NCI-H82 treated with DMSO at 0.1 percent for 48 hours (cell line): Measurements from ENCODE around the gene FCHO2.

Experiments
- DNase-seq: peaks from one replicate; lab custom pipeline; 2025; ENCODE audit not compliant: unreplicated experiment; lab: John Stamatoyannopoulos, UW

Gene FCHO2

GRCh38 chr5:73030531-73030930 is 74.7 kb downstream of the FCHO2 start:
- no peak for DNase-seq

GRCh38 chr5:73030995-73031394 is 75.2 kb downstream of the FCHO2 start:
- no peak for DNase-seq

- DNase-seq: no peak
Measured at GRCh38 chr5:73031839-73032238, 76.0 kb downstream of the FCHO2 start.

- no peak for DNase-seq
Measured at GRCh38 chr5:73032635-73033034, 76.8 kb downstream of the FCHO2 start.

GRCh38 chr5:73037545-73037944 is 81.7 kb downstream of the FCHO2 start:
- no peak for DNase-seq

- no peak for DNase-seq
Measured at GRCh38 chr5:73039082-73039481, 83.2 kb downstream of the FCHO2 start.

GRCh38 chr5:73042993-73043392 is 87.2 kb downstream of the FCHO2 start:
- DNase-seq: no peak

GRCh38 chr5:73044546-73044945 is 88.7 kb downstream of the FCHO2 start:
- DNase-seq: no peak

GRCh38 chr5:73045623-73046022 is 89.8 kb downstream of the FCHO2 start:
- DNase-seq: no peak

GRCh38 chr5:73061593-73061992 is 105.8 kb downstream of the FCHO2 start:
- DNase-seq: no peak

GRCh38 chr5:73066466-73066865 is 110.6 kb downstream of the FCHO2 start:
- no peak for DNase-seq

- DNase-seq: no peak
Measured at GRCh38 chr5:73067213-73067612, 111.4 kb downstream of the FCHO2 start.

- DNase-seq: no peak
Measured at GRCh38 chr5:73081093-73081492, 125.3 kb downstream of the FCHO2 start.

- DNase-seq: no peak
Measured at GRCh38 chr5:73088026-73088425, 132.2 kb downstream of the FCHO2 start.

- DNase-seq: no peak
Measured at GRCh38 chr5:73093943-73094342, 138.1 kb downstream of the FCHO2 start.

- no peak for DNase-seq
Measured at GRCh38 chr5:73094415-73094814, 138.6 kb downstream of the FCHO2 start.

GRCh38 chr5:73095564-73096238 is 139.9 kb downstream of the FCHO2 start:
- no peak for DNase-seq

GRCh38 chr5:73096239-73096575 is 140.4 kb downstream of the FCHO2 start:
- no peak for DNase-seq

- DNase-seq: no peak
Measured at GRCh38 chr5:73097740-73098139, 141.9 kb downstream of the FCHO2 start.

- no peak for DNase-seq
Measured at GRCh38 chr5:73100109-73100508, 144.3 kb downstream of the FCHO2 start.

GRCh38 chr5:73103870-73104299 is 148.0 kb downstream of the FCHO2 start:
- no peak for DNase-seq

GRCh38 chr5:73104326-73104725 is 148.5 kb downstream of the FCHO2 start:
- DNase-seq: no peak

- DNase-seq: no peak
Measured at GRCh38 chr5:73106335-73106734, 150.5 kb downstream of the FCHO2 start.
